DMS153 (cell line): Measurements from ENCODE around the gene CISTR.
"Not testable (repeated sequence)": the region's sequence is repeated elsewhere in the genome, so short reads cannot be mapped to it uniquely, and the experiment has no call there.

Experiments
- DNase-seq: peaks from one replicate; lab custom pipeline; 2025; lab: John Stamatoyannopoulos, UW

CISTR gene

DNA sequence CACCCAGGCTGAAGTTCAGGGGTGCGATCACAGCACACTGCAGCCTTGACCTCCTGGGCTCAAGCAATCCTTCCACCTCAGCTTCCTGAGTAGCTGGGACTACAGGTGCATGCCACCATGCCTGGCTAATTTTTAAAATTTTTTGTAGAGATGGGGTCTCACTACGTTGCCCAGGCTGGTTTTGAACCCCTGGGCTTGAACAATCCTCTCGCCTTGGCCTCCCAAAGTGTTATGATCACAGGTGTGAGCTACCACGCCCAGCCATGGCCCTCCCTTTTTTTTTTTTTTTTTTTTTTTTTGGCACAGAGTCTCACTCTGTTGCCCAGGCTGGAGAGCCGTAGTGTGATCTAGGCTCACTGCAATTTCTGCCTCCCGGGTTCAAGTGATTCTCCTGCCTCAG lies 33.2 kb downstream of the CISTR start:
- not testable (repeated sequence) for DNase-seq

DNA sequence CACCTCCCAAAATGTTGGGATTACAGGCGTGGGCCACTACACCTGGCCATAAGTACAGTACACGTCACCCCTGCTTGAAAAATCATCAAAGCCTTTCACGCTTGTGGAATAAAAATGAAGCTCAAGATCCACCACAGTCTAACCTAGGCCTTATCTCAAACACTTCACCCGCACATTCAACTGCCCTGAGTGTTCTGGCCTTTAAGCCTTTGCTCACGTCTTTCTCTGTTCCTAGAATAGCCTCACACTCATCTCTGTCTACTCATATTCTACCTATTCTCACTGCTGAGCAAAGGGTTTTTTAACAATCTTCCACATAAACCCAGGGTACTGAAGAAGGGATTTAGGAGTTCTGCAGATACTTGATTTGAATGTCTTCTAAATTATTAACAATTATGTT lies 34.5 kb downstream of the CISTR start:
- no peak for DNase-seq

DNA sequence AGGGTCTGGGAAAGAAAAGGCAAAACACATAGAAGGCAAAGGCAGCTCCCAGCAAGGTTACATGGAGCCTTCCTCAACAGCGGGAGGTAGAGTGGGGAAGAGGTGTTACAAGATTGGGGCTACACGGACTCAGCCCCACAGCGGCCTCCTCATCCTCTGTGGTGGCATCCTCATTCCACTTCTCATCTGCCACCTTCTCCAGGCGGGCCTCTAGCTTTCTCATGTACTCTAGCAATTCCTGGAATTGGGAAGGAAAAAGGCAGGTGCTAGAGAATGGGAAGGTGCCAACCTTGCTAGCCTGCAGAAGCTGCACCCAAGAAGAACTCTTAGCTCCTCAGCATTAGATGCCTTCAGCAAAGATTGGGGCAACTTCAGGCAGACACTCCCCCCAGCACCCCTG lies 37.8 kb downstream of the CISTR start:
- no peak for DNase-seq

DNA sequence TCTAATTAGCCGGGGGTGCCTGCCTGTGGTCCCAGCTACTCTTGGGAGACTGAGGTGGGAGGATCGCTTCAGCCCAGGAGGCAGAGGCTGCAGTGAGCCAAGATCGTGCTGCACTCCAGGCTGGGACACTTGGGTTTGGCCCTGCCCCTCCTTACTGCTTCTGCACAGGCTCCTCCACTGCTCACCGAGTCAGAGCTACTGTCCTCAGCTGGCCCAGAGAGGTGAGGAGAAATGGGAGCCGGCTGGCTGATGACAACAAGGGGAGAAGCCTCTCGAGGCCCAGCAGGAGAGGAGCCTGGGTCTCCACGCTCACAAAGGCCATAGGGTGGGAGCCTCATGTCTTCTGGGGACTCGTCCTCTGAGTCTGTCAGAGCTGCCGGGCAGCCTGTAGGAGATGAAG lies 38.3 kb downstream of the CISTR start:
- no peak for DNase-seq

DNA sequence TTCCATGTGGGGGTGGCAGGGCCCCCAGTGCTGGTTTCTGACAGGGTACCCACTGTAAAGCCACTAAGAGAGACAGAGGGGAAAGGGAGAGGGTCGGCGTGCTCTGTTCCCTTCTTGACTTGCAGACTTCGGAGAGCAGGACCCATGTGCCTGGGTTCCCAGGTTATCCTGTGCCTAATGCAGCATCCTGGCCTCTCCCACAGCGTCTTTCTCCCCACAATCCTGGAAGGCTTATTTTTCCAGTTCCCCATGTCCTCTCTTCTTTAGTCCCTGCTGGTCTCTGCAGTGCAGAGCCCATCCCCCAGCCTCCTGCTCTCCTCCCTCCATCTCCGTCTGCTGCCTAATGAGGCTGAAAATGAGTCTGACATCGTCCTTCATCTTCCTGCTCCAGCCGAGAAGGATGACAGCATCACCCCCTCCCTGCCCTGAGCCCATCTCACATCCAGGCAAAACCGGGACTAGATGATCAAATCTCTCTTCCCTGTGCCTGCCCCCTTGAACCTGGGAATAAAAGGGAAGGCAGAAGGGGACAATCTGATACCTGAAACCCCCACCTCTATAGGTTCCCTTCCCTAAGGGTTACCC lies 39.6 kb downstream of the CISTR start:
- DNase-seq: no peak

DNA sequence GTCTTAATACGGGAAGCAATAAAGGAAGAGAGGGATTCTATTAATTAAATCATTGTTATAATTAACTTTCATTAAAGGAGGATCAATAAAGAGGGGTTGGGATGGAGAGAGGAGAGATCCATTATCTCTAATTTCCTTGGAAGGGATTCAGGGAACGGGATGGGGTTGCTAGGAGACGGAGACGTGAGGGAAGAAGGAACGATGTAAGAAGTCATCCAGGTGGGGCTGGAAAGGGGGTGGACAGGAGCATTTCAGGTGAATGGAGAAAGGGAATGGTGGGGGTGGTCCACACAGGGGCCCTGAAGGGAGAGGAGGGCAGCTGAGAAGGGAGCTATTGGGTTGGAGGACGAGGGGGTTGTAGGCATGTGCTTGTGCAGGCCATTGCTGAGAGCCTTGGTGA lies 41.7 kb downstream of the CISTR start:
- DNase-seq: no peak

DNA sequence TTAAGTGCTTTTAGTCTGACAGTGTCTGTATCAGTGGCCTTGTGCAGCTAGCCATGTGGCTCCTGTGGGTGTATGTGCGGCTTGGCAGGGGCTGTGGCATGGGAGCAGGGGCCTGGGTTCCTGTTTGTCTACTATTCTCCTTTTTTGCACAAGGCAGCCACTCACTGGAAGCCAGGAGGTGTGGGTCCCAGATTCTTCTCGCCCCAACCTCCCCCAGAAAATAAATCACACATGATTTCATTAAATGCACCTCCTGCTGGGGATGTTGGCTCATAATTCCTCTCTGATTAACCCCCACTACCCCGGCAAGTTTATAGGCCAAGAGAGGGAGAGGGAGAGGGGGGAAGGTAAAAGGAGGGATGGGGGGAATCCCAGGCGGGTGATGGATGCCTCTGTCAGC lies 42.1 kb downstream of the CISTR start:
- DNase-seq: no peak

DNA sequence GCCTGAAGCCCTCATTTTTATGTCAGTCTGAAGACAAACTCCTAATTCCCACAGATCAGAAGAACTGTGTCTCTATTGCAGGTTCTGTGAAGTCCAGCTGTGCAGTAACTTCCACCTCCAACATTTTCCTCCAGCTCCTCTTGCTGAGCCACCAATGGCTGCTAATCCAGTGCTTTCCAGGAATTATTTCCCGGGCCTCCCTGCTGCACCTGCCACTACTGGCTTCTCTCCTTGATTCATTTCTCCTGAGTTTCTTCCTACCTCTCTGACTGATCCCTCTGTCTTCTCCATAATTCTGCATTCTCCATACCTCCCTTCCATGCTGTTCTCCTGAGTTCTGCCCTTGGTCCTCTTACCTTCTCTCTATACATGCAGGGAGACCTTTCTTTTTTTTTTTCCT lies 45.7 kb downstream of the CISTR start:
- DNase-seq: no peak

DNA sequence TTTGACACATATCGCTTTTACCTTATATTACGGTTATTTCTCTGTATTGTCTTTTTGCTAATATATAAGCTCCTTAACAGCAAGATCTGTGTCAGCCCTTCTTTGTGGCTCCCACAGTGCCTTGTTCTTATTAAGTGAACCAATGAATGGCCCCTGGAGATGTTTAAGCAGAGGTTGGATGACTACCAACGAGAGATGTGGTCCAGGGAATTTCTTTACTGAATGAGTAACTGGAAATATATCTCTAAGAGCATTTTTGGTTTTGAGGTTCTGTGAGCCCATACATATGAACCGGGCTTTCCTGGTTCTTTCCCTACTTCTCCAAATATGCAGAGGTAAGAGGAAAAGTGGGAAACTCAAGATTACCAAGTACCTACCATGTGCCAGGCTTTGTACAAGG lies 48.0 kb downstream of the CISTR start:
- DNase-seq: no peak

DNA sequence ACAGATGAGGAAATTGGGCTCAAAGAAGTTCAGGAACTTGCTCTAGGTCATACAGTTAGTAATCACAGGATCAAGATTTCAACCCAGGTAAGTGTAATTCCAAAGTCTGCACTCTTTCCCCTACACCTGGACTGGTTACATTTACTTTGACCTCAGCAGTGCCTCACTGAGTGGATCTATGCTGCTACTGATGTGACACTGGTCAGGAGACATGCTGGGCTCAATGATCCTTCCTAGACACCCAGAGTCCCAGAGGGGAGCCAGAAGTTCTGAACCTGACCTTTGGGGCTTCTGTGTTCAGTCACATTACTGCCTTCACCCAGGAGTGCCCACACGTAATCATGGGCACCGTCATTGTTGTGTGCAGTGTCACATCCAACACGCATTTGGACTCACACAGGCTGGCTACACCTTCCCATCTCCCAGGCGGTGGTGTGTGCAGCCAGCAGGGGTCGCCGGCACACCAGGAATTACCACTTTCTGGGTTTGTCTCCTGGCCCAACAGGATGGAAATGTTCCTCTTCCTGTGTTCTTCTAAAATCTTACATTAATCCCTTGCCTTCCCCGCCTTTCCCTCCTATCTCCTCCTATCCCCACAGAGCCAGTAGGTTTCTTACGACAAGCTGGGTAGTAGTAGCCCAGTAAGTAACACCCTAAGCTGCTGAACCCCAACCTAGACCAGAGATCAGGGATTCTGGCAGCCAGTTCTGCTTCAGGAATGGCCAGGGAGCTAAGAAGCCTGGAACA lies 50.1 kb downstream of the CISTR start:
- DNase-seq: peak; percentile 42

DNA sequence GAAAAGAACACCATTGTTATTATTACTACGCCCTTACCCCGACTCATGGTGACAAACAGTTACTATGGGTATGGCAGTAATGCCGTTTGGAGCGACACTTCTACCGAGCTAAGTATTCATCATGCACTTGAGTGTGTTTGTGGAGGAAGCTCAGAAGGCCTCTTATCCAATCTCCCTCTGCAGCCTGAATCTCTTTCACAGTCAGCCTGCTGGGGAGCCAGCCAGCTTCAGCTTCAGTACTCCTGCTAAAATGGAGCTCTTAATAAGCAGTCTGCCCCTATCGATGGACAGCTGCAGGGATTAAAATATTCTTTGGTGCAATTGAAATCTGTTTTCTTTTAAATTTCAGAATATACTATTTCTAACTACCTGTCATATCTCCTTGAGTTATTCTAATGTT lies 51.2 kb downstream of the CISTR start:
- no peak for DNase-seq

DNA sequence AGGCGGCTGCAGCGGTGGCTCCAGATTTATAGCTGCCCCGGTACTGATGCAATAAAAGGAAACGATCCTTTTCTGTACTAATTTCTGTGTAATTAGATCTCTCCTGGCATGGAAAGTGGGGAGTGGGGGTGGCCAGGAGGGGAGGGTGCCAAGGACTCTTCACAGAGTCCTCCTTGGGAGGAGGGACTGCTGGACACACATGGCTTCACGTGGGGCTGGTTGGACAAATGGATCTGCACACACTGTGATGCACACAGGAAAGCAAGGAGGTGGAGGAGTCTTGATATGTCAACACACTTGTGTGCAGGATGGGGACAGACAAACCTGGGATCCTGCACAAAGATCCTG lies 52.1 kb downstream of the CISTR start:
- DNase-seq: no peak

DNA sequence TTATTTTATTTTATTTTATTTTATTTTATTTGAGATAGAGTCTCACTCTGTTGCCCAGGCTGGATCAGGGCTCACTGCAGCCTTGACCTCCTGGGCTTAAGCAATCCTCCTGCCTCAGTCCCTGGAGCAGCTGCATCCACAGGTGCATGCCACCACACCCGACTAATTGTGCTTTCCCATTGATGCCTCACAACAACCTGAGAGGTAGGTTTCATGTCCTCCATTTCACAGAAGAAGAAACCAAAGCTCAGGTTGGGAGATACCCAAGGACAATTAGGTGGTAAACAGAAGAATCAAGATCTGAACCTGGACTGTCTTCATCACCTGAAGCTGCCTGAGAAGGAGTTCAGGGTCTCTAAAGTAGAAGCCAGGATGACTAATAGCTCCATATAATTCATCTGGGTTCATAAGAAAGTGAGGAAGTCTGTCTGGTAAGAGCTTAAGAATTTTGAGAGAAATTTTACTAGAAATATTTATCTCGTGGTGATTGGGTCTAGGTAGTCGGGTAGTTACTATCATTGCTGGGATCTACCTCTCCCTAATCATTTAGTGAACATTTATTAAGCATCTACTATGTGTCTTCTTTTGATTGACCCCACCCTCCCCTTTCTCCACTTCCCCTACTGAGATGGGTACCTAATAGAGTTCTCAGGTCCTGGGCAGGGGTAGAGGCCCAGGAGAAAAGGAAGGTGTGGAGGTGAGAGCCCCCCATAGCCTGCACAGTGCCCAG lies 52.7 kb downstream of the CISTR start:
- no peak for DNase-seq

DNA sequence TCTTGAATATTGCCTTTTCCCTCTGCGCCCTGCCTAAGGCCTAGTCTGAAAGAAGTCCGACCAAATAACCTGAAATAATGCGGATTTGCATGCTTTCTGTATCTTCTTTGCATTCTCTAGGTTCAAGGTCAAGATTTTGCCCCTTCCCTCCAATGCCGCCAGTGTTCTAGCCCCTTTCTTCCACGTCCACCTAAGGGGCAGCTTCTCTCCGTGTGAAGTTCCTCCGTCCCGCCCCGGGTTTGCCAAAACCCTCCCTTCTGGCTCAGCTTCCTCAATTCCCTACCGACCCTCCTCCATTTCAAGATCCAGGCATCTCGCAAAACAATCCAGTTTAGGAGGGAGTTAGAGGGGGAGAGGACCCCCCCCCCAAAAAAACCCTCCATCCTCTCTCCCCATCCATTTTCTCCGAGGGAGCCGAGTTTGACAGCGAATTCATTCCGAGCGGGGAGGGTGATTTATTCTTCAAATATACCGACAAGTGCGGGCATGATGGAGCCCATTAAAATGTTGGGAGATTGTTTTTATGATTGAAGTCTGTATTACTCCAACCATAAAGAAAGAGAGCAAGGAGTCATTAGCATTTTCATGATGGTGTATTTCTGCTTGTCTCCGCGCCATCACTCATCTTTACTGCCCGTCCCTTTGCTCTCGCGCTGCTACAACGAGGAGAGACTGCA lies 55.0 kb downstream of the CISTR start:
- no peak for DNase-seq
